HUES48 (cell line): Measurements from ENCODE around the gene WFS1.

Experiments
- H3K27ac ChIP-seq: one replicate; pipeline ENCODE4 v1.7.0; 2013; ENCODE audit warnings: low read depth, low read length, inconsistent platforms
- H3K27me3 ChIP-seq: 2 replicates; pipeline ENCODE4 v1.6.1; 2013; ENCODE audit warnings: mild to moderate bottlenecking, low read length; ENCODE audit not compliant: control insufficient read depth, insufficient read depth
- H3K36me3 ChIP-seq: 2 replicates; pipeline ENCODE4 v1.6.1; 2013; ENCODE audit warnings: low read length; ENCODE audit not compliant: control insufficient read depth, insufficient read depth
- H3K4me1 ChIP-seq: 2 replicates; pipeline ENCODE4 v1.6.1; 2013; ENCODE audit warnings: mild to moderate bottlenecking, low read length; ENCODE audit not compliant: control insufficient read depth, insufficient read depth
- H3K4me3 ChIP-seq: 2 replicates; pipeline ENCODE4 v1.5.1; 2013; ENCODE audit warnings: mild to moderate bottlenecking, low read depth, low read length
- H3K9ac ChIP-seq: 2 replicates; pipeline ENCODE4 v1.6.1; 2013; ENCODE audit warnings: mild to moderate bottlenecking, low read depth, low read length, moderate library complexity
- H3K9me3 ChIP-seq: 2 replicates; pipeline ENCODE4 v1.6.1; 2013; ENCODE audit warnings: low read length; ENCODE audit not compliant: control insufficient read depth, insufficient read depth

Gene WFS1

DNA sequence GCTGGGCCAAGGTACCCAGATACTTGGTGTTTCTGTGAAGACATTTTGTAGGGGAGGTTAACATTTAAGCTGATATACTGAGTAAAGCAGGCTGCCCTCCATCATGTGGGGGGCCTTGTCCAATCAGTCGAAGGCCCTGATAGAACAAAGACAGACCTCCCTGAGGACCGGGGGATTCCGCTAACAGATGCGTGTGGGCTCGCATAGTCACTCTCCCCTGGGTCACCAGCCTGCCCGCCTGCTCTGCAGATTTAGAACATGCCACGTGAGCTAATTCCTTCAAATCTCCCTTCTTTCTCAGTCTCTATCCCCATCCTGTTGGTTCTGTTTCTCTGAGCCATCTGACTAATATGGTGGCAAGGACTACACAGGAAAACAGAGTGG lies 60.7 kb downstream of the WFS1 start:
- Histone ChIP-seq H3K36me3 (no peaks in the 10 kb centered on the region), H3K4me3 (no peak overlapping the region), H3K27ac (no peak overlapping the region), H3K9ac (no peak overlapping the region), H3K27me3 (no peaks in the 10 kb centered on the region), H3K9me3 (no peaks in the 10 kb centered on the region), H3K4me1 (no peaks in the 10 kb centered on the region)

DNA sequence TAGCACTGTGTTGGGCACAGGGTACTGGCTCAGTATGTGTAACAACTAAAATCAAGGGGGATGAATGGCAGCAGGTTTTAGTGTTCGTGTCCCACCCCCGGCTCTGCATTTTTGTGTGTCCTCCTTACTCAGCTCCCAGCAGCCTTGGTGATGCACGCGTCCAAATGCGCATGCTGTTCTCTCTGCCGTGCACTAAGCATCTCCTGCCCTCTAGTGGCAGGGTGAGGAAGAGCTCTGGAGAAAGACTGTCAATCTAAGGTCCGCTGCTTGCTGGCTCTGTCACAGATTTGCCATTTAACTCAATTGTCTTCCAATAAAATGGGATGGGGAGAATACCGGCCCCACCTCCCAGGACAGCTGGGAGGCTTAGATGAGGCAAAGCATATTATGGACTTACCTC lies 61.4 kb downstream of the WFS1 start:
- no peaks in the 10 kb centered on the region for H3K4me1 ChIP-seq
- no peaks in the 10 kb centered on the region for H3K27me3 ChIP-seq
- H3K9me3 ChIP-seq = no peaks in the 10 kb centered on the region
- H3K36me3 ChIP-seq = no peaks in the 10 kb centered on the region
- no peak overlapping the region for H3K9ac ChIP-seq
- H3K4me3 ChIP-seq = no peak overlapping the region
- H3K27ac ChIP-seq = no peak overlapping the region

DNA sequence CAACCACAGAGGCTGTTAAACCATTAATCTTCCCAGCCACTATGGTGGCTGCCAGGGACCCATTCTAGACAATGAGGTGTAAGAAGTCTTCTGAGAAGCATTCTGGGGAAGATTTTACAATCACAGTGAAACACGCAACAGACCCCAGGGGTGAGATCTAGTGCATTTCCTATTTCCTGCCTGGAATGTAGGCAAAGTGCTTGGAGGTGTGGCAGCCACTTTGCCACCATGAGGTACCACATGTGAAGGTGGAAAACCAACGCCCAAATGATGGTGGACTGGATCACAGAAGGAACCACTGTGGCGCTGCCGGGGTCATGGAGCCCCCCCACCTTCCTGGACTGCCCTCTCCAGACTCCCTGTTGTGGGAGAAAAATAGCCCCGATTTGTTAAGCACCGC lies 61.8 kb downstream of the WFS1 start:
- Histone ChIP-seq H3K4me3 (no peak overlapping the region), H3K4me1 (no peaks in the 10 kb centered on the region), H3K9ac (no peak overlapping the region), H3K36me3 (no peaks in the 10 kb centered on the region), H3K27me3 (no peaks in the 10 kb centered on the region), H3K27ac (no peak overlapping the region), H3K9me3 (no peaks in the 10 kb centered on the region)

GRCh38 chr4:6332042-6332668 lies 62.5 kb downstream of the WFS1 start:
- no peaks in the 10 kb centered on the region for H3K9me3 ChIP-seq
- H3K4me1 ChIP-seq = no peaks in the 10 kb centered on the region
- no peak overlapping the region for H3K27ac ChIP-seq
- no peak overlapping the region for H3K4me3 ChIP-seq
- no peaks in the 10 kb centered on the region for H3K36me3 ChIP-seq
- H3K27me3 ChIP-seq = no peaks in the 10 kb centered on the region
- H3K9ac ChIP-seq = no peak overlapping the region

DNA sequence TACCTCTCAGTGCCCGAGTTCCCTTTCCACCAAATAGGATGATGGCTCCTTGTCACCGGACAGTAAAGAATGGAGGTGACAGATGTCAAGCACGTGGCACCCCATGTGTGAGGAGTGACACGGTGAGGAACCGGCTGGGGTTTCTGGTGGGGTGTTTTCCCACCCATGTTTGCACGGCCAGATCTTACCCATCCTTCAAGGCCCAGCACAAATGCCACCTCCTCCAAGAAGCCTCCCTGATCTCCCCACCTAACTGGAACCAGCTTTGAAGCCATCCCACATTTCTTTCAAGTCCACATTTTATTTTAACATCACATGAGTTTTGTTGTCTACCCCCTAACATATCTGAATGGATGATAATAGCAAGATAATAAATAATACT lies 63.0 kb downstream of the WFS1 start:
- no peak overlapping the region for H3K4me3 ChIP-seq
- no peaks in the 10 kb centered on the region for H3K9me3 ChIP-seq
- no peaks in the 10 kb centered on the region for H3K36me3 ChIP-seq
- no peaks in the 10 kb centered on the region for H3K27me3 ChIP-seq
- no peak overlapping the region for H3K9ac ChIP-seq
- no peak overlapping the region for H3K27ac ChIP-seq
- 0 out of 2 replicates have a peak, but pooled peaks cover 4% of the 10 kb centered on the region for H3K4me1 ChIP-seq

GRCh38 chr4:6333301-6334202 lies 63.9 kb downstream of the WFS1 start:
- Histone ChIP-seq H3K27ac (no peak overlapping the region), H3K9me3 (no peaks in the 10 kb centered on the region), H3K36me3 (no peaks in the 10 kb centered on the region), H3K27me3 (no peaks in the 10 kb centered on the region), H3K9ac (no peak overlapping the region), H3K4me3 (no peak overlapping the region), H3K4me1 (0 out of 2 replicates have a peak, but pooled peaks cover 4% of the 10 kb centered on the region)

- no peak overlapping the region for H3K4me3 ChIP-seq
- no peak overlapping the region for H3K9ac ChIP-seq
- H3K27ac ChIP-seq = no peak overlapping the region
- no peaks in the 10 kb centered on the region for H3K36me3 ChIP-seq
- H3K9me3 ChIP-seq = no peaks in the 10 kb centered on the region
- 0 out of 2 replicates have a peak, but pooled peaks cover 4% of the 10 kb centered on the region for H3K4me1 ChIP-seq
- no peaks in the 10 kb centered on the region for H3K27me3 ChIP-seq
These were observed 64.7 kb downstream of the WFS1 start for GRCh38 chr4:6334203-6334887.

DNA sequence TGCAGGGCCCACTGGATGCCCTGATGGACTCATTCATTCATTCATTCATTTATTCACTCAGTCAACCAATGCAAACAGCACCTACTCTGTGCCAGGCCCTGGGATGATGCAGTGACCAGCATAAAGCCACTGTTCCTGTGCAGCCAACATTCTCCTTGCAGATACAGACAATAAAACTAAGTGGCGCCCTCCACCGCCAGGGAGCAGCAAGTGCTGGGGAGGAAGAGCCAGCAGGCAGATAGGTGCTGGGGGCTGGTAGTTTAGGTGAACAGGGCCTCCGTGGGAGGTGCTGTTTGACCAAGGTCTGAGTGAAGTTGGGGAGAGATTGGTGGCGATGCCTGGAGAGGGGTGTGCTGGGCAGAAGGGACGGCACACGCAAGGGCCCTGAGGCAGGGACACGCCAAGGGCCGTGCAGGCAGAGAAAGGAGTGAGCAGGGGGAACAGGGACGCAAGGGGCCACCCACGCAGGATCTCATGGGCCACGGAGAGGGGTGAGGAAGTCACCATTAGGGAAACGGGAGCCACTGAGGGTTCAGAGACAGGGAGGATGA lies 65.5 kb downstream of the WFS1 start:
- Histone ChIP-seq H3K36me3 (no peaks in the 10 kb centered on the region), H3K27ac (no peak overlapping the region), H3K4me3 (no peak overlapping the region), H3K4me1 (0 out of 2 replicates have a peak, but pooled peaks cover 4% of the 10 kb centered on the region), H3K9me3 (no peaks in the 10 kb centered on the region), H3K27me3 (no peaks in the 10 kb centered on the region), H3K9ac (no peak overlapping the region)

- Histone ChIP-seq H3K27ac (no peak overlapping the region), H3K4me1 (0 out of 2 replicates have a peak, but pooled peaks cover 4% of the 10 kb centered on the region), H3K4me3 (no peak overlapping the region), H3K9ac (no peak overlapping the region), H3K27me3 (no peaks in the 10 kb centered on the region), H3K9me3 (no peaks in the 10 kb centered on the region), H3K36me3 (no peaks in the 10 kb centered on the region)
These were observed 66.5 kb downstream of the WFS1 start for GRCh38 chr4:6336166-6336565.

- no peaks in the 10 kb centered on the region for H3K9me3 ChIP-seq
- no peak overlapping the region for H3K9ac ChIP-seq
- 0 out of 2 replicates have a peak, but pooled peaks cover 4% of the 10 kb centered on the region for H3K4me1 ChIP-seq
- H3K27me3 ChIP-seq = no peaks in the 10 kb centered on the region
- H3K4me3 ChIP-seq = no peak overlapping the region
- H3K36me3 ChIP-seq = no peaks in the 10 kb centered on the region
- no peak overlapping the region for H3K27ac ChIP-seq
These were observed 67.8 kb downstream of the WFS1 start for GRCh38 chr4:6337331-6337935.
